Neural progenitor cell (in vitro differentiated cells): Measurements from ENCODE around the gene MYO1D. TPM values are rescaled to one million over a fixed set of nuclear protein-coding genes. Genes with fewer than 3 reads are reported as not detected.
"Not testable (repeated sequence)": the region's sequence is repeated elsewhere in the genome, so short reads cannot be mapped to it uniquely, and the experiment has no call there.

Source experiments
- DNase-seq: peaks from one replicate; pipeline ENCODE4 v3.0.0-alpha.2; 2016; ENCODE audit warnings: low spot score
- H2AFZ ChIP-seq: fragments of 200-600 bp; sonication (generic); replicated peaks from 2 replicates; pipeline ENCODE4 v1.6.1; 2016; ENCODE audit warnings: antibody characterized with exemption
- H3F3A ChIP-seq: fragments of 200-600 bp; sonication (generic); 2 replicates; pipeline ENCODE4 v1.6.1; 2016; ENCODE audit warnings: antibody characterized with exemption, low read depth
- H3K27ac ChIP-seq: fragments of 200-600 bp; sonication (generic); 2 replicates; pipeline ENCODE4 v1.5.1; 2016; ENCODE audit warnings: mild to moderate bottlenecking
- H3K27me3 ChIP-seq: fragments of 200-600 bp; sonication (generic); 2 replicates; pipeline ENCODE4 v1.6.1; 2016; ENCODE audit warnings: mild to moderate bottlenecking, moderate library complexity
- H3K36me3 ChIP-seq: fragments of 200-600 bp; sonication (generic); 2 replicates; pipeline ENCODE4 v1.5.1; 2016
- H3K4me1 ChIP-seq: fragments of 200-600 bp; sonication (generic); 2 replicates; pipeline ENCODE4 v1.6.1; 2016; ENCODE audit warnings: mixed run types
- H3K4me2 ChIP-seq: fragments of 200-600 bp; sonication (generic); 2 replicates; pipeline ENCODE4 v1.6.1; 2016
- H3K4me3 ChIP-seq: fragments of 200-600 bp; sonication (generic); 2 replicates; pipeline ENCODE4 v1.5.1; 2016
- H3K79me2 ChIP-seq: fragments of 200-600 bp; sonication (generic); 2 replicates; pipeline ENCODE4 v1.6.1; 2016; ENCODE audit warnings: low read depth
- H3K9ac ChIP-seq: fragments of 200-600 bp; sonication (generic); 2 replicates; pipeline ENCODE4 v1.6.1; 2016
- H3K9me3 ChIP-seq: fragments of 200-600 bp; sonication (generic); 2 replicates; pipeline ENCODE4 v1.5.1; 2016; ENCODE audit warnings: low read depth
- H4K20me1 ChIP-seq: fragments of 200-600 bp; sonication (generic); 2 replicates; pipeline ENCODE4 v1.6.1; 2016; ENCODE audit warnings: low read depth
- H3K27ac Mint-ChIP-seq: 3 replicates; pipeline ENCODE4 v1.8.0; 2021; ENCODE audit warnings: mixed read lengths
- H3K27me3 Mint-ChIP-seq: 2 replicates; pipeline ENCODE4 v1.8.0; 2022; ENCODE audit warnings: low read depth, mild to moderate bottlenecking, inconsistent platforms, moderate library complexity, mixed read lengths; ENCODE audit not compliant: insufficient read depth
- H3K36me3 Mint-ChIP-seq: 3 replicates; pipeline ENCODE4 v1.8.0; 2021; ENCODE audit warnings: mixed read lengths
- H3K4me1 Mint-ChIP-seq: 3 replicates; pipeline ENCODE4 v1.8.0; 2021; ENCODE audit warnings: mixed read lengths
- H3K4me3 Mint-ChIP-seq: 3 replicates; pipeline ENCODE4 v1.8.0; 2021; ENCODE audit warnings: mild to moderate bottlenecking, moderate library complexity, mixed read lengths
- H3K9me3 Mint-ChIP-seq: 3 replicates; pipeline ENCODE4 v1.8.0; 2020; ENCODE audit warnings: mixed read lengths
- CTCF ChIP-seq: fragments of 200-600 bp; sonication (generic); IDR thresholded peaks from 2 replicates; pipeline ENCODE4 v1.5.1; 2017; ENCODE audit warnings: antibody characterized with exemption, mild to moderate bottlenecking
- EZH2 ChIP-seq: fragments of 200-600 bp; sonication (generic); IDR thresholded peaks from 2 replicates; pipeline ENCODE4 v1.6.1; 2017; ENCODE audit warnings: antibody characterized with exemption, mild to moderate bottlenecking, moderate library complexity
- EZH2phosphoT487 ChIP-seq: fragments of 200-600 bp; sonication (generic); IDR thresholded peaks from 2 replicates; pipeline ENCODE4 v1.6.1; 2017; ENCODE audit warnings: antibody characterized with exemption
- total RNA-seq: library from RNA; depleted of rRNA; stranded (reverse); fragments of >200 nt; gene quantifications from 2 replicates; pipeline ENCODE4 v1.2.3, GENCODE V29; 2015; ENCODE audit warnings: low replicate concordance

MYO1D gene
- total RNA-seq, 1 donor from 2014 or later, result 6.2 TPM

- no peaks in the 10 kb centered on the region for H3K4me1 Mint-ChIP-seq
- Histone ChIP-seq H3K9ac (no peak overlapping the region), H3K4me3 (no peak overlapping the region), H3K36me3 (peaks cover 4% of the 10 kb centered on the region), H3K4me2 (no peak overlapping the region), H3K27ac (no peak overlapping the region), H3K79me2 (no peaks in the 10 kb centered on the region), H3K4me1 (no peaks in the 10 kb centered on the region), H3F3A (no peaks in the 10 kb centered on the region), H2AFZ (no peak overlapping the region), H4K20me1 (no peaks in the 10 kb centered on the region), H3K9me3 (peaks cover 3% of the 10 kb centered on the region), H3K27me3 (no peaks in the 10 kb centered on the region)
- H3K27me3 Mint-ChIP-seq, result peaks cover 2% of the 10 kb centered on the region
- no peak overlapping the region for H3K27ac Mint-ChIP-seq
- no peak for DNase-seq
- H3K36me3 Mint-ChIP-seq, result peaks cover 10% of the 10 kb centered on the region
- peaks cover 20% of the 10 kb centered on the region for H3K9me3 Mint-ChIP-seq
- no peak for TF ChIP-seq CTCF
- TF ChIP-seq EZH2, result no peak
- no peak for TF ChIP-seq EZH2phosphoT487
- no peak overlapping the region for H3K4me3 Mint-ChIP-seq
These were observed 228.5 kb downstream of the MYO1D start for GRCh38 chr17:32648450-32648849.

- Mint-ChIP-seq H3K27ac (no peak overlapping the region), H3K9me3 (peaks cover 22% of the 10 kb centered on the region), H3K4me3 (no peak overlapping the region), H3K36me3 (peaks cover 9% of the 10 kb centered on the region), H3K27me3 (peaks cover 2% of the 10 kb centered on the region), H3K4me1 (no peaks in the 10 kb centered on the region)
- no peak overlapping the region for H3K27ac ChIP-seq
- no peak overlapping the region for H3K4me2 ChIP-seq
- H2AFZ ChIP-seq, result no peak overlapping the region
- no peak overlapping the region for H3K9ac ChIP-seq
- H3K27me3 ChIP-seq, result no peaks in the 10 kb centered on the region
- peaks cover 4% of the 10 kb centered on the region for H3K36me3 ChIP-seq
- no peak for DNase-seq
- H4K20me1 ChIP-seq, result no peaks in the 10 kb centered on the region
- H3K9me3 ChIP-seq, result peaks cover 3% of the 10 kb centered on the region
- H3K4me1 ChIP-seq, result no peaks in the 10 kb centered on the region
- TF ChIP-seq CTCF (no peak), EZH2 (no peak), EZH2phosphoT487 (no peak)
- H3F3A ChIP-seq, result no peaks in the 10 kb centered on the region
- no peaks in the 10 kb centered on the region for H3K79me2 ChIP-seq
- no peak overlapping the region for H3K4me3 ChIP-seq
These were observed 230.0 kb downstream of the MYO1D start for GRCh38 chr17:32646941-32647340.

- not testable (repeated sequence) for H3K27ac ChIP-seq, H3K9me3 ChIP-seq, H3K27me3 Mint-ChIP-seq, H3K79me2 ChIP-seq, H3K36me3 ChIP-seq, H4K20me1 ChIP-seq, H3K4me2 ChIP-seq, H3K36me3 Mint-ChIP-seq, H3F3A ChIP-seq, H3K4me3 ChIP-seq, H3K9ac ChIP-seq, H3K27ac Mint-ChIP-seq, H3K27me3 ChIP-seq, DNase-seq, H3K4me1 Mint-ChIP-seq, H3K9me3 Mint-ChIP-seq, H3K4me1 ChIP-seq, H3K4me3 Mint-ChIP-seq, H2AFZ ChIP-seq
These were observed 235.4 kb downstream of the MYO1D start for GRCh38 chr17:32641514-32641913.

- Mint-ChIP-seq H3K4me3 (no peak overlapping the region), H3K4me1 (no peaks in the 10 kb centered on the region), H3K36me3 (no peaks in the 10 kb centered on the region), H3K9me3 (peaks cover 3% of the 10 kb centered on the region), H3K27me3 (no peaks in the 10 kb centered on the region), H3K27ac (no peak overlapping the region)
- no peaks in the 10 kb centered on the region for H3K4me1 ChIP-seq
- DNase-seq, result no peak
- no peaks in the 10 kb centered on the region for H3K36me3 ChIP-seq
- H3K27me3 ChIP-seq, result no peaks in the 10 kb centered on the region
- H3K4me2 ChIP-seq, result no peak overlapping the region
- H3K27ac ChIP-seq, result no peak overlapping the region
- no peaks in the 10 kb centered on the region for H3K9me3 ChIP-seq
- no peaks in the 10 kb centered on the region for H3F3A ChIP-seq
- H3K9ac ChIP-seq, result no peak overlapping the region
- no peak overlapping the region for H3K4me3 ChIP-seq
- no peaks in the 10 kb centered on the region for H4K20me1 ChIP-seq
- H3K79me2 ChIP-seq, result no peaks in the 10 kb centered on the region
- no peak for TF ChIP-seq EZH2
- TF ChIP-seq CTCF, result no peak
- TF ChIP-seq EZH2phosphoT487, result no peak
- H2AFZ ChIP-seq, result no peak overlapping the region
These were observed 240.2 kb downstream of the MYO1D start for GRCh38 chr17:32636598-32637218.
